ENCODE results near the gene PIK3R6.

DNA sequence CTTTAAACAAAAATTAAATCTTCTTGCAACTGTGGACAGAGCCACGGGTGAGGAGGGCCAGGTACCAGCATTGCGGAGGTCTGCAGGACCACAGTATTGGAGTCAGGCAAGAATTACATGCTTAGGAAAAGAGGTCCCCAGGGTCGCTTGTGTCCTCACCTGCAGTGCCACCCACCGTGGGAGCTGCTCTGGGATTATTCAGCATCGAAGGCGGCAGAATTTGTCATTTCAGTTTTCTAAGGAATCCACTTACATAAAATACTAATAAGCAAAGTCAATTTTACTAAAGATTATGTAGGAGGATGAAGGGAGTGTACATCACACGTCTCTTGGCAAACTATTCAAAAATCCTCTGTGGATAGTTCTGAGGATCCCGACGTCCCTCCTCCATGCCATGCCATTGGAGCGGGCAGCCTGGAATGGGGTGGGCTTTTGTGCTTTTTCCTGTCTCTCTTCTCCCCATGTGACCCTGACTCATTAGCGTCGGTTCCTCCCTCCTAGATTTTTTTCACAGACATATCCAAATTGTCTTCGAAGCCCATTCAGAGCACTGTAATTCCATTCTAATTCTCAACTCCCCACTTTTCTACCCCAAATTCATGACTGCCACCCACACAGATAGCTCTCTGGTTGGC, 3.0 kb upstream of the PIK3R6 start:
- TF ChIP-seq, protein P1, sequence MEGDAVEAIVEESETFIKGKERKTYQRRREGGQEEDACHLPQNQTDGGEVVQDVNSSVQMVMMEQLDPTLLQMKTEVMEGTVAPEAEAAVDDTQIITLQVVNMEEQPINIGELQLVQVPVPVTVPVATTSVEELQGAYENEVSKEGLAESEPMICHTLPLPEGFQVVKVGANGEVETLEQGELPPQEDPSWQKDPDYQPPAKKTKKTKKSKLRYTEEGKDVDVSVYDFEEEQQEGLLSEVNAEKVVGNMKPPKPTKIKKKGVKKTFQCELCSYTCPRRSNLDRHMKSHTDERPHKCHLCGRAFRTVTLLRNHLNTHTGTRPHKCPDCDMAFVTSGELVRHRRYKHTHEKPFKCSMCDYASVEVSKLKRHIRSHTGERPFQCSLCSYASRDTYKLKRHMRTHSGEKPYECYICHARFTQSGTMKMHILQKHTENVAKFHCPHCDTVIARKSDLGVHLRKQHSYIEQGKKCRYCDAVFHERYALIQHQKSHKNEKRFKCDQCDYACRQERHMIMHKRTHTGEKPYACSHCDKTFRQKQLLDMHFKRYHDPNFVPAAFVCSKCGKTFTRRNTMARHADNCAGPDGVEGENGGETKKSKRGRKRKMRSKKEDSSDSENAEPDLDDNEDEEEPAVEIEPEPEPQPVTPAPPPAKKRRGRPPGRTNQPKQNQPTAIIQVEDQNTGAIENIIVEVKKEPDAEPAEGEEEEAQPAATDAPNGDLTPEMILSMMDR (IDR thresholded peaks at IDR 0.05) = no peak
- no peak for TF ChIP-seq EP300 (IDR thresholded peaks at IDR 0.05)

Measured in gastroesophageal sphincter (tissue), 3 donors.